HEK293 (cell line): ENCODE data around the gene EIF4G3.

Source experiments
- CTCF ChIA-PET: fragments of 350-600 bp; formaldehyde crosslinking; extraction: SDS; loops from one replicate; lab custom pipeline; 2021; ENCODE audit warnings: antibody characterized with exemption; lab: Yijun Ruan, JAX
- POLR2A ChIA-PET: fragments of 300-600 bp; formaldehyde crosslinking; extraction: SDS; loops from one replicate; lab custom pipeline; 2020; ENCODE audit warnings: antibody characterized with exemption, inconsistent platforms; lab: Yijun Ruan, JAX
- H3K27ac ChIP-seq: fragments of 200-500 bp; sonication (Bioruptor generic); 2 replicates; pipeline ENCODE4 v1.5.1; 2014; ENCODE audit warnings: low read depth, low read length, control low read depth, inconsistent platforms; ENCODE audit errors: extremely low read depth
- H3K36me3 ChIP-seq, 2 experiments: fragments of 200-500 bp in 1 of 2; sonication (Bioruptor generic) in 1 of 2; 1 replicate in 1 of 2; 2 replicates in 1 of 2; pipeline ENCODE4 v1.5.1; 2014 to 2017; ENCODE audit warnings: inconsistent platforms in 2 of 2, low read length in 2 of 2; ENCODE audit not compliant: control insufficient read depth in 2 of 2, insufficient read depth in 1 of 2
- H3K4me1 ChIP-seq: fragments of 200-500 bp; sonication (Bioruptor generic); 2 replicates; pipeline ENCODE4 v1.5.1; 2014; ENCODE audit warnings: mild to moderate bottlenecking, low read length, inconsistent platforms; ENCODE audit not compliant: control insufficient read depth, insufficient read depth
- H3K4me3 ChIP-seq: 2 replicates; pipeline ENCODE4 v1.5.1; 2011; ENCODE audit warnings: low read depth, mild to moderate bottlenecking, control low read depth, low read length, moderate library complexity
- H3K9me3 ChIP-seq: fragments of 200-500 bp; sonication (Bioruptor generic); 2 replicates; pipeline ENCODE4 v1.5.1; 2014; ENCODE audit warnings: low read depth, low read length, inconsistent platforms; ENCODE audit not compliant: control insufficient read depth, insufficient read depth
- GLIS1 ChIP-seq: fragments of 450-650 bp; formaldehyde crosslinking; IDR thresholded peaks from 2 replicates; pipeline ENCODE4 v1.5.1; 2016; ENCODE audit warnings: missing biosample characterization, missing genetic modification characterization
- KLF16 ChIP-seq: fragments of 450-650 bp; formaldehyde crosslinking; IDR thresholded peaks from 2 replicates; pipeline ENCODE4 v1.5.1; 2017; ENCODE audit warnings: missing biosample characterization, missing genetic modification characterization
- SCRT1 ChIP-seq: fragments of 450-650 bp; formaldehyde crosslinking; IDR thresholded peaks from 2 replicates; pipeline ENCODE4 v1.5.1; 2016; ENCODE audit warnings: missing biosample characterization, missing genetic modification characterization, borderline replicate concordance
- ZBTB7A ChIP-seq: fragments of 450-650 bp; formaldehyde crosslinking; IDR thresholded peaks from 2 replicates; pipeline ENCODE4 v1.5.1; 2016; ENCODE audit warnings: low read depth, missing biosample characterization, missing genetic modification characterization
- ZBTB8A ChIP-seq: fragments of 450-650 bp; formaldehyde crosslinking; IDR thresholded peaks from 2 replicates; pipeline ENCODE4 v1.5.1; 2016; ENCODE audit warnings: missing biosample characterization, missing genetic modification characterization
- ZNF10 ChIP-seq: fragments of 450-650 bp; formaldehyde crosslinking; IDR thresholded peaks from 2 replicates; pipeline ENCODE4 v1.5.1; 2017; ENCODE audit warnings: missing biosample characterization, missing genetic modification characterization
- ZNF112 ChIP-seq: fragments of 450-650 bp; formaldehyde crosslinking; IDR thresholded peaks from 2 replicates; pipeline ENCODE4 v1.5.0; 2017; ENCODE audit warnings: missing biosample characterization, missing genetic modification characterization
- ZNF140 ChIP-seq: fragments of 450-650 bp; formaldehyde crosslinking; IDR thresholded peaks from 2 replicates; pipeline ENCODE4 v1.5.1; 2016; ENCODE audit warnings: missing biosample characterization, missing genetic modification characterization
- ZNF202 ChIP-seq: fragments of 450-650 bp; formaldehyde crosslinking; IDR thresholded peaks from 2 replicates; pipeline ENCODE4 v1.5.1; 2016; ENCODE audit warnings: missing biosample characterization, missing genetic modification characterization, borderline replicate concordance
- ZNF24 ChIP-seq: fragments of 450-650 bp; formaldehyde crosslinking; IDR thresholded peaks from 2 replicates; pipeline ENCODE4 v1.5.1; 2016; ENCODE audit warnings: missing biosample characterization, missing genetic modification characterization
- ZNF266 ChIP-seq: fragments of 450-650 bp; formaldehyde crosslinking; IDR thresholded peaks from 2 replicates; pipeline ENCODE4 v1.5.1; 2016; ENCODE audit warnings: missing biosample characterization, missing genetic modification characterization, low read depth
- ZNF335 ChIP-seq: fragments of 450-650 bp; formaldehyde crosslinking; conservative IDR thresholded peaks from 2 replicates; pipeline ENCODE4 v1.5.1; 2016; ENCODE audit warnings: missing biosample characterization, missing genetic modification characterization
- ZNF354C ChIP-seq: fragments of 450-650 bp; formaldehyde crosslinking; IDR thresholded peaks from 2 replicates; pipeline ENCODE4 v1.5.1; 2016; ENCODE audit warnings: missing biosample characterization, missing genetic modification characterization, low read depth, borderline replicate concordance
- ZNF37A ChIP-seq: fragments of 450-650 bp; IDR thresholded peaks from 2 replicates; pipeline ENCODE4 v1.5.1; 2018; ENCODE audit warnings: missing biosample characterization, missing genetic modification characterization
- ZNF48 ChIP-seq: fragments of 450-650 bp; formaldehyde crosslinking; IDR thresholded peaks from 2 replicates; pipeline ENCODE4 v1.5.1; 2016; ENCODE audit warnings: missing biosample characterization, missing genetic modification characterization
- ZNF514 ChIP-seq: fragments of 450-650 bp; formaldehyde crosslinking; IDR thresholded peaks from 2 replicates; pipeline ENCODE4 v1.5.1; 2016; ENCODE audit warnings: missing biosample characterization, missing genetic modification characterization
- ZNF571 ChIP-seq: fragments of 450-650 bp; formaldehyde crosslinking; IDR thresholded peaks from 2 replicates; pipeline ENCODE4 v1.5.0; 2017; ENCODE audit warnings: missing biosample characterization, missing genetic modification characterization
- ZNF585B ChIP-seq: fragments of 450-650 bp; formaldehyde crosslinking; IDR thresholded peaks from 2 replicates; pipeline ENCODE4 v1.5.1; 2016; ENCODE audit warnings: missing biosample characterization, missing genetic modification characterization
- ZNF629 ChIP-seq: fragments of 450-650 bp; formaldehyde crosslinking; IDR thresholded peaks from 2 replicates; pipeline ENCODE4 v1.5.1; 2017; ENCODE audit warnings: missing biosample characterization, missing genetic modification characterization
- ZNF830 ChIP-seq: fragments of 450-650 bp; IDR thresholded peaks from 2 replicates; pipeline ENCODE4 v1.5.0; 2018; ENCODE audit warnings: missing biosample characterization, missing genetic modification characterization, low read depth, mild to moderate bottlenecking, moderate library complexity
- ZSCAN23 ChIP-seq: fragments of 450-650 bp; formaldehyde crosslinking; IDR thresholded peaks from 2 replicates; pipeline ENCODE4 v1.5.1; 2016; ENCODE audit warnings: missing biosample characterization, missing genetic modification characterization
- TF ChIP-seq, protein P1 (sequence below): fragments of 450-650 bp; formaldehyde crosslinking; IDR thresholded peaks from 2 replicates; pipeline ENCODE4 v1.5.1; 2016; ENCODE audit warnings: missing biosample characterization, missing genetic modification characterization
- TF ChIP-seq, protein P2 (sequence below): fragments of 450-650 bp; formaldehyde crosslinking; IDR thresholded peaks from 2 replicates; pipeline ENCODE4 v1.5.1; 2017; ENCODE audit warnings: missing biosample characterization, missing genetic modification characterization
- TF ChIP-seq, protein P3 (sequence below): fragments of 450-650 bp; formaldehyde crosslinking; IDR thresholded peaks from 2 replicates; pipeline ENCODE4 v1.5.1; 2016; ENCODE audit warnings: missing biosample characterization, missing genetic modification characterization, borderline replicate concordance

EIF4G3 gene

DNA sequence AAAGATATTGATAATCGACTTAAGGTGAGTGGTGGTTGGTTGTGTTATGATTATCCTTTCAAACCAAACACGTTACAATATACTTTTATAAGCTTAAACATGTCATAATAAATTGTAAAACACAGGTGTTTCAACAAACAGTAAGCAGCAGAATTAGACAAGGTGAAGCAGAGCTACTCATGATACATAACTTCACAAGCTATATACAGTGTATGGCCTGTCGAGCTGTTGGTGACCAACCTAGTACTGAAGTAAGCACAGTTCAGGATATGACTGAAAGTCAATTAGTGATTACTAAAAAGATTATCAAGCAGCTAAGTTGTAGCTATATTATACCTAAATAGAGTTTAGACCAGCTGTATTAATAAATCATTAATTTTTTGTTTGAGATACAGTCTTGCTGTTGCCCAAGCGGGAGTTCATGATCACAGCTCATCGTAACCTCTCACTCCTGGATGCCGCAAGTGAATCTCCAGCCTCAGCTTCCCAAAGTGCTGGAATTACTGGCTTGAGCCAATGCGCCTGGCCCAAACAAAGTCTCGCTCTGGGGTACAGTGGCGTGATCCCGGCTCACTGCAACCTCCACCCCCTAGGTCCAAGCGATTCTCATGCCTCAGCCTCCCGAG is 148.1 kb downstream of the EIF4G3 start:
- Histone ChIP-seq H3K27ac (no peak overlapping the region), H3K9me3 (no peaks in the 10 kb centered on the region), H3K4me1 (peaks cover 9% of the 10 kb centered on the region; the same call in 1 of the 2 replicates), H3K36me3 (peaks cover 0 to 8% of the 10 kb centered on the region in 2 experiments; a peak in 2 of 3 replicates), H3K4me3 (no peak overlapping the region)
- ChIA-PET POLR2A (no interaction called here), CTCF (interaction anchor here (1.0 kb wide), 1 partner anchor 48 kb away, joined by 3 read pairs; no protein-coding TSS in a partner anchor)
- TF ChIP-seq ZNF266 (tag by site-specific recombination) (no peak), KLF16 (tag by site-specific recombination) (no peak), ZBTB8A (tag by site-specific recombination) (no peak), ZNF48 (no peak), ZNF354C (tag by site-specific recombination) (no peak), ZNF335 (tag by site-specific recombination) (no peak), ZNF37A (no peak), ZNF112 (no peak), ZNF514 (tag by site-specific recombination) (no peak)
- TF ChIP-seq, protein P1, sequence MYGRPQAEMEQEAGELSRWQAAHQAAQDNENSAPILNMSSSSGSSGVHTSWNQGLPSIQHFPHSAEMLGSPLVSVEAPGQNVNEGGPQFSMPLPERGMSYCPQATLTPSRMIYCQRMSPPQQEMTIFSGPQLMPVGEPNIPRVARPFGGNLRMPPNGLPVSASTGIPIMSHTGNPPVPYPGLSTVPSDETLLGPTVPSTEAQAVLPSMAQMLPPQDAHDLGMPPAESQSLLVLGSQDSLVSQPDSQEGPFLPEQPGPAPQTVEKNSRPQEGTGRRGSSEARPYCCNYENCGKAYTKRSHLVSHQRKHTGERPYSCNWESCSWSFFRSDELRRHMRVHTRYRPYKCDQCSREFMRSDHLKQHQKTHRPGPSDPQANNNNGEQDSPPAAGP (tag by site-specific recombination): no peak
- TF ChIP-seq, protein P2, sequence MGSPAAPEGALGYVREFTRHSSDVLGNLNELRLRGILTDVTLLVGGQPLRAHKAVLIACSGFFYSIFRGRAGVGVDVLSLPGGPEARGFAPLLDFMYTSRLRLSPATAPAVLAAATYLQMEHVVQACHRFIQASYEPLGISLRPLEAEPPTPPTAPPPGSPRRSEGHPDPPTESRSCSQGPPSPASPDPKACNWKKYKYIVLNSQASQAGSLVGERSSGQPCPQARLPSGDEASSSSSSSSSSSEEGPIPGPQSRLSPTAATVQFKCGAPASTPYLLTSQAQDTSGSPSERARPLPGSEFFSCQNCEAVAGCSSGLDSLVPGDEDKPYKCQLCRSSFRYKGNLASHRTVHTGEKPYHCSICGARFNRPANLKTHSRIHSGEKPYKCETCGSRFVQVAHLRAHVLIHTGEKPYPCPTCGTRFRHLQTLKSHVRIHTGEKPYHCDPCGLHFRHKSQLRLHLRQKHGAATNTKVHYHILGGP (tag by site-specific recombination): no peak

- ChIA-PET CTCF (no interaction called here), POLR2A (no interaction called here)
- Histone ChIP-seq H3K4me1 (peaks cover 10% of the 10 kb centered on the region; the same call in 1 of the 2 replicates), H3K9me3 (no peaks in the 10 kb centered on the region), H3K4me3 (no peak overlapping the region)
- TF ChIP-seq ZNF140 (no peak), ZNF24 (tag by site-specific recombination) (no peak), ZSCAN23 (tag by site-specific recombination) (no peak), ZNF48 (no peak)
- TF ChIP-seq, all 188 proteins: peak for 0
- no peak overlapping the region for H3K27ac ChIP-seq
- peaks cover 0 to 8% of the 10 kb centered on the region in 2 experiments; a peak in 2 of 3 replicates for H3K36me3 ChIP-seq
These were observed 148.9 kb downstream of the EIF4G3 start for GRCh38 chr1:21027805-21028204.

DNA sequence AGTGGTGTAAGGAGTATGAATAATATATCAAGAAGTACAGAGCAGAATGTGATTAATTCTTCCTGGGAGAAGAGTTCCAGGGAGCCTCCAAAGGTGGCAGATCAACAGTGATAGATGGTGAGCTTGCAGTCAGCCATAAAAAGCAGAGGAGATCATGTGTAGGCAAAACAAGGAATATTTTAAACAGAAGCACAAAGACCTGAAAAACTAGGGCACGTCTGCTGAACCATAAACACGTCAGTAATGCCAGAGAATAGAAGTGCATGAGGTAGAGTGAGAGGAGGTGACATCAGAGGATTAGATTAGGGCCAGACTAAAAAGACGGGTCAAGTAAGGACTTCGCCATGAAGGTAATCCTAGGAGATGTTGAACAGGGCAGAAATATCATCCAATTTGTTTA is 151.8 kb downstream of the EIF4G3 start:
- TF ChIP-seq ZNF585B (tag by site-specific recombination) (no peak), GLIS1 (peak; percentile 11; the same call in 1 of the 2 replicates), ZNF10 (no peak), ZNF202 (tag by site-specific recombination) (no peak), ZNF571 (tag by site-specific recombination) (no peak), SCRT1 (tag by site-specific recombination) (no peak), ZNF629 (tag by site-specific recombination) (peak; percentile 37; the same call in 1 of the 2 replicates), ZBTB7A (tag by site-specific recombination) (no peak), ZNF830 (tag by site-specific recombination) (no peak)
- TF ChIP-seq, protein P3, sequence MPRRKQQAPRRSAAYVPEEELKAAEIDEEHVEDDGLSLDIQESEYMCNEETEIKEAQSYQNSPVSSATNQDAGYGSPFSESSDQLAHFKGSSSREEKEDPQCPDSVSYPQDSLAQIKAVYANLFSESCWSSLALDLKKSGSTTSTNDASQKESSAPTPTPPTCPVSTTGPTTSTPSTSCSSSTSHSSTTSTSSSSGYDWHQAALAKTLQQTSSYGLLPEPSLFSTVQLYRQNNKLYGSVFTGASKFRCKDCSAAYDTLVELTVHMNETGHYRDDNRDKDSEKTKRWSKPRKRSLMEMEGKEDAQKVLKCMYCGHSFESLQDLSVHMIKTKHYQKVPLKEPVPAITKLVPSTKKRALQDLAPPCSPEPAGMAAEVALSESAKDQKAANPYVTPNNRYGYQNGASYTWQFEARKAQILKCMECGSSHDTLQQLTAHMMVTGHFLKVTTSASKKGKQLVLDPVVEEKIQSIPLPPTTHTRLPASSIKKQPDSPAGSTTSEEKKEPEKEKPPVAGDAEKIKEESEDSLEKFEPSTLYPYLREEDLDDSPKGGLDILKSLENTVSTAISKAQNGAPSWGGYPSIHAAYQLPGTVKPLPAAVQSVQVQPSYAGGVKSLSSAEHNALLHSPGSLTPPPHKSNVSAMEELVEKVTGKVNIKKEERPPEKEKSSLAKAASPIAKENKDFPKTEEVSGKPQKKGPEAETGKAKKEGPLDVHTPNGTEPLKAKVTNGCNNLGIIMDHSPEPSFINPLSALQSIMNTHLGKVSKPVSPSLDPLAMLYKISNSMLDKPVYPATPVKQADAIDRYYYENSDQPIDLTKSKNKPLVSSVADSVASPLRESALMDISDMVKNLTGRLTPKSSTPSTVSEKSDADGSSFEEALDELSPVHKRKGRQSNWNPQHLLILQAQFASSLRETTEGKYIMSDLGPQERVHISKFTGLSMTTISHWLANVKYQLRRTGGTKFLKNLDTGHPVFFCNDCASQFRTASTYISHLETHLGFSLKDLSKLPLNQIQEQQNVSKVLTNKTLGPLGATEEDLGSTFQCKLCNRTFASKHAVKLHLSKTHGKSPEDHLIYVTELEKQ (tag by site-specific recombination): no peak
- TF ChIP-seq, protein P2 (tag by site-specific recombination): no peak
- CTCF ChIA-PET: no interaction called here
- Histone ChIP-seq H3K4me1 (peaks cover 17% of the 10 kb centered on the region), H3K27ac (0 out of 2 replicates have a peak overlapping the region, but pooled peaks have one; percentile 13), H3K4me3 (no peak overlapping the region), H3K36me3 (peaks cover 0 to 4% of the 10 kb centered on the region in 2 experiments; a peak in 2 of 3 replicates), H3K9me3 (no peaks in the 10 kb centered on the region)
- POLR2A ChIA-PET: no interaction called here
